HCT116 (cell line): ENCODE results near the gene WBP2NL. TPM values are rescaled to one million over a fixed set of nuclear protein-coding genes. Genes with fewer than 3 reads are reported as not detected.

Experiments used
- ATAC-seq: fragments of 200-7000 bp; cut with Tn5 transposase; 2 replicates; pipeline ENCODE4 v1.9.1; 2020; ENCODE audit warnings: mild to moderate bottlenecking, moderate library complexity
- BruUV-seq: library from RNA; stranded (reverse); fragments of 400-500 nt; replicated peaks from 2 replicates; lab custom pipeline; 2021; lab: Mats Ljungman, UMichigan
- CTCF ChIA-PET: fragments of 300-600 bp; sonication (Branson Sonifier 250); formaldehyde crosslinking; loops from one replicate; lab custom pipeline; 2021; ENCODE audit warnings: antibody characterized with exemption; lab: Charles Lee
- POLR2A ChIA-PET: fragments of 300-600, 350-600 bp; sonication (Branson Sonifier 250); formaldehyde crosslinking; loops from one replicate; lab custom pipeline; 2021; ENCODE audit warnings: antibody characterized with exemption; lab: Charles Lee
- RAD21 ChIA-PET, 2 experiments: fragments of 300-600 bp; sonication (Branson Sonifier 250); formaldehyde crosslinking; loops; one replicate each; lab custom pipeline; 2023; ENCODE audit warnings: low total read pairs in 2 of 2; ENCODE audit not compliant: uncharacterized antibody in 2 of 2, unreplicated experiment in 2 of 2, low non-redundant PET in 1 of 2; lab: Charles Lee
- DNase-seq: peaks from one replicate; pipeline ENCODE4 v3.0.0-alpha.2; 2010; ENCODE audit warnings: low read depth, low spot score
- H2AFZ ChIP-seq: fragments of 200-600 bp; shearing (Covaris generic), sonication (generic); 2 replicates; pipeline ENCODE4 v1.6.1; 2017; ENCODE audit warnings: low read depth, mixed run types, mixed read lengths, antibody characterized with exemption, low read length; ENCODE audit not compliant: poor library complexity, severe bottlenecking
- H3K27ac ChIP-seq: 2 replicates; pipeline ENCODE4 v1.5.1; 2012; ENCODE audit warnings: low read depth, low read length
- H3K27me3 ChIP-seq: fragments of 200-600 bp; sonication (generic); 2 replicates; pipeline ENCODE4 v1.6.1; 2016; ENCODE audit warnings: mixed run types, low read length, mixed read lengths; ENCODE audit not compliant: insufficient read depth
- H3K36me3 ChIP-seq, 2 experiments: fragments of 200-500 bp in 1 of 2; fragments of 200-600 bp in 1 of 2; sonication (Bioruptor generic) in 1 of 2; sonication (generic) in 1 of 2; 2 replicates each; pipeline versions ENCODE4 v1.5.1 to v1.6.1; 2014 to 2016; ENCODE audit warnings: low read length in 2 of 2, inconsistent platforms in 1 of 2, mixed read lengths in 1 of 2, mixed run types in 1 of 2; ENCODE audit not compliant: insufficient read depth in 2 of 2, control insufficient read depth in 1 of 2
- H3K4me1 ChIP-seq, 2 experiments: fragments of 200-600 bp in 1 of 2; sonication (generic) in 1 of 2; 2 replicates each; pipeline versions ENCODE4 v1.5.1 to v1.6.1; 2012 to 2017; ENCODE audit warnings: low read length in 2 of 2, inconsistent platforms in 1 of 2, mild to moderate bottlenecking in 1 of 2, mixed read lengths in 1 of 2, mixed run types in 1 of 2, moderate library complexity in 1 of 2; ENCODE audit not compliant: insufficient read depth in 2 of 2, control insufficient read depth in 1 of 2
- H3K4me2 ChIP-seq: fragments of 200-600 bp; sonication (generic); 2 replicates; pipeline ENCODE4 v1.6.1; 2017; ENCODE audit warnings: mixed run types, low read length, mixed read lengths
- H3K4me3 ChIP-seq, 2 experiments: fragments of 200-600 bp in 1 of 2; sonication (generic) in 1 of 2; replicated peaks in 1 of 2; 2 replicates each; pipeline ENCODE4 v1.5.1; 2011 to 2016; ENCODE audit warnings: low read length in 2 of 2, control low read depth in 1 of 2, low read depth in 1 of 2, mild to moderate bottlenecking in 1 of 2, mixed read lengths in 1 of 2, mixed run types in 1 of 2
- H3K79me2 ChIP-seq: fragments of 200-600 bp; sonication (generic); 2 replicates; pipeline ENCODE4 v1.6.1; 2017; ENCODE audit warnings: mild to moderate bottlenecking, mixed run types, low read length, moderate library complexity, mixed read lengths; ENCODE audit not compliant: insufficient read depth
- H3K9ac ChIP-seq: fragments of 200-600 bp; sonication (generic); 2 replicates; pipeline ENCODE4 v1.6.1; 2016; ENCODE audit warnings: low read length, mixed read lengths
- H3K9me2 ChIP-seq: fragments of 200-600 bp; sonication (generic), shearing (Covaris generic); 2 replicates; pipeline ENCODE4 v1.6.1; 2017; ENCODE audit warnings: mixed run types, mild to moderate bottlenecking, moderate library complexity; ENCODE audit not compliant: insufficient read depth
- H3K9me3 ChIP-seq, 2 experiments: fragments of 200-500 bp in 1 of 2; fragments of 200-600 bp in 1 of 2; sonication (Bioruptor generic) in 1 of 2; sonication (generic) in 1 of 2; 2 replicates each; pipeline ENCODE4 v1.6.1; 2014 to 2017; ENCODE audit warnings: low read length in 2 of 2, mixed read lengths in 2 of 2, inconsistent platforms in 1 of 2, low read depth in 1 of 2, mild to moderate bottlenecking in 1 of 2, mixed run types in 1 of 2, moderate library complexity in 1 of 2; ENCODE audit not compliant: control insufficient read depth in 1 of 2, insufficient read depth in 1 of 2
- H4K20me1 ChIP-seq: fragments of 200-600 bp; sonication (generic), shearing (Covaris generic); 2 replicates; pipeline ENCODE4 v1.6.1; 2017; ENCODE audit warnings: mixed run types, mild to moderate bottlenecking, moderate library complexity; ENCODE audit not compliant: insufficient read depth
- CBX3 ChIP-seq: IDR thresholded peaks from 2 replicates; pipeline ENCODE4 v1.6.1; 2012; ENCODE audit warnings: low read depth
- CEBPB ChIP-seq: IDR thresholded peaks from 2 replicates; pipeline ENCODE4 v1.6.1; 2012; ENCODE audit warnings: low read depth
- EGR1 ChIP-seq: IDR thresholded peaks from 2 replicates; pipeline ENCODE4 v1.6.1; 2012; ENCODE audit warnings: low read depth
- ELF1 ChIP-seq: IDR thresholded peaks from 2 replicates; pipeline ENCODE4 v1.6.1; 2012; ENCODE audit warnings: low read depth, borderline replicate concordance
- EZH2phosphoT487 ChIP-seq: fragments of 200-600 bp; IDR thresholded peaks from 2 replicates; pipeline ENCODE4 v1.6.1; 2018; ENCODE audit warnings: antibody characterized with exemption, borderline replicate concordance
- JUND ChIP-seq: IDR thresholded peaks from 2 replicates; pipeline ENCODE4 v1.6.1; 2012
- POLR2AphosphoS5 ChIP-seq: IDR thresholded peaks from 2 replicates; pipeline ENCODE4 v1.6.1; 2011; ENCODE audit warnings: mild to moderate bottlenecking, low read depth, low read length, moderate library complexity
- RAD21 ChIP-seq: IDR thresholded peaks from 2 replicates; pipeline ENCODE4 v1.6.1; 2012; ENCODE audit warnings: low read depth, mild to moderate bottlenecking
- SP1 ChIP-seq: IDR thresholded peaks from 2 replicates; pipeline ENCODE4 v1.6.1; 2012; ENCODE audit warnings: low read depth
- TCF7L2 ChIP-seq: IDR thresholded peaks from 2 replicates; pipeline ENCODE4 v1.7.0; 2011; ENCODE audit warnings: borderline replicate concordance, inconsistent platforms; ENCODE audit not compliant: insufficient read depth, insufficient read length; ENCODE audit errors: extremely low read depth
- YY1 ChIP-seq: IDR thresholded peaks from 2 replicates; pipeline ENCODE4 v1.6.1; 2011; ENCODE audit warnings: low read length, low read depth, moderate library complexity, mild to moderate bottlenecking; ENCODE audit not compliant: insufficient replicate concordance; ENCODE audit errors: extremely low read depth
- ZBTB33 ChIP-seq: IDR thresholded peaks from 2 replicates; pipeline ENCODE4 v1.6.1; 2011; ENCODE audit warnings: mild to moderate bottlenecking, low read length, moderate library complexity; ENCODE audit not compliant: insufficient replicate concordance; ENCODE audit errors: extremely low read depth
- ZFX ChIP-seq: fragments of 450-650 bp; IDR thresholded peaks from 2 replicates; pipeline ENCODE4 v1.6.1; 2017
- intact Hi-C: fragments of 100-400 bp; cut with micrococcal nuclease; formaldehyde crosslinking; loops from 2 replicates; pipeline ENCODE4 v1.10.0; 2022
- total RNA-seq: library from RNA; stranded (reverse); gene quantifications from one replicate; pipeline ENCODE4 v1.2.1, GENCODE V29; 2021; ENCODE audit not compliant: unreplicated experiment
- TF ChIP-seq, protein P1 (sequence below), 3 experiments: fragments of 200-600 bp in 1 of 3; sonication (generic) in 1 of 3; IDR thresholded peaks in 2 of 3; conservative IDR thresholded peaks in 1 of 3; 2 replicates each; pipeline ENCODE4 v1.5.1; 2012 to 2017; ENCODE audit warnings: low read depth in 2 of 3, low read length in 2 of 3, antibody characterized with exemption in 1 of 3, borderline replicate concordance in 1 of 3, control low read depth in 1 of 3, mild to moderate bottlenecking in 1 of 3, mixed read lengths in 1 of 3, mixed run types in 1 of 3, moderate library complexity in 1 of 3; ENCODE audit not compliant: insufficient read depth in 1 of 3

The WBP2NL gene
- total RNA-seq, 1 experiment from 2014 or later: not detected

GRCh38 chr22:41995211-41995610 lies 3.4 kb upstream of the WBP2NL start:
- BruUV-seq: no TSS peak
- Histone ChIP-seq H3K9ac (no peak overlapping the region), H3K4me2 (no peak overlapping the region), H3K27ac (no peak overlapping the region), H2AFZ (no peak overlapping the region), H3K79me2 (no peaks in the 10 kb centered on the region), H3K4me1 (no peaks in the 10 kb centered on the region), H3K9me2 (no peaks in the 10 kb centered on the region), H3K4me3 (no peak overlapping the region), H4K20me1 (no peaks in the 10 kb centered on the region), H3K36me3 (no peaks in the 10 kb centered on the region; a peak in 1 of 4 replicates), H3K27me3 (no peaks in the 10 kb centered on the region), H3K9me3 (no peaks in the 10 kb centered on the region)
- TF ChIP-seq ELF1: no peak
- TF ChIP-seq EGR1: no peak
- TF ChIP-seq POLR2AphosphoS5: no peak
- TF ChIP-seq ZBTB33: no peak
- TF ChIP-seq CBX3: no peak
- TF ChIP-seq CEBPB: no peak
- TF ChIP-seq, protein P1, sequence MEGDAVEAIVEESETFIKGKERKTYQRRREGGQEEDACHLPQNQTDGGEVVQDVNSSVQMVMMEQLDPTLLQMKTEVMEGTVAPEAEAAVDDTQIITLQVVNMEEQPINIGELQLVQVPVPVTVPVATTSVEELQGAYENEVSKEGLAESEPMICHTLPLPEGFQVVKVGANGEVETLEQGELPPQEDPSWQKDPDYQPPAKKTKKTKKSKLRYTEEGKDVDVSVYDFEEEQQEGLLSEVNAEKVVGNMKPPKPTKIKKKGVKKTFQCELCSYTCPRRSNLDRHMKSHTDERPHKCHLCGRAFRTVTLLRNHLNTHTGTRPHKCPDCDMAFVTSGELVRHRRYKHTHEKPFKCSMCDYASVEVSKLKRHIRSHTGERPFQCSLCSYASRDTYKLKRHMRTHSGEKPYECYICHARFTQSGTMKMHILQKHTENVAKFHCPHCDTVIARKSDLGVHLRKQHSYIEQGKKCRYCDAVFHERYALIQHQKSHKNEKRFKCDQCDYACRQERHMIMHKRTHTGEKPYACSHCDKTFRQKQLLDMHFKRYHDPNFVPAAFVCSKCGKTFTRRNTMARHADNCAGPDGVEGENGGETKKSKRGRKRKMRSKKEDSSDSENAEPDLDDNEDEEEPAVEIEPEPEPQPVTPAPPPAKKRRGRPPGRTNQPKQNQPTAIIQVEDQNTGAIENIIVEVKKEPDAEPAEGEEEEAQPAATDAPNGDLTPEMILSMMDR (IDR thresholded peaks at IDR 0.05 in 2 of 3, conservative IDR thresholded peaks at IDR 0.05 in 1 of 3; ENCODE audit: borderline replicate concordance in 1 of 3, insufficient read depth in 1 of 3, low read depth in 2 of 3, low read length in 2 of 3): no peak
- TF ChIP-seq SP1: no peak
- TF ChIP-seq JUND: no peak
- no peak for TF ChIP-seq YY1
- TF ChIP-seq RAD21: no peak
- TF ChIP-seq EZH2phosphoT487: no peak
- TF ChIP-seq TCF7L2: no peak
- TF ChIP-seq ZFX: no peak
- ATAC-seq: no peak
- CTCF ChIA-PET: no interaction called here
- DNase-seq: no peak
- RAD21 ChIA-PET: no interaction called here
- POLR2A ChIA-PET: interaction anchor here (0.5 kb wide), 1 partner anchor 70 kb away, joined by 3 read pairs; no protein-coding TSS in a partner anchor
- intact Hi-C loops: no loop called here
